HG02798 (cell line): ENCODE measurements around the gene TRIM47.

Source experiments
- ATAC-seq: cut with Tn5 transposase; IDR thresholded peaks from one replicate; pipeline ENCODE4 v1.9.1; 2021; ENCODE audit warnings: mild to moderate bottlenecking; ENCODE audit not compliant: unreplicated experiment, poor library complexity

TRIM47 gene, protein sequence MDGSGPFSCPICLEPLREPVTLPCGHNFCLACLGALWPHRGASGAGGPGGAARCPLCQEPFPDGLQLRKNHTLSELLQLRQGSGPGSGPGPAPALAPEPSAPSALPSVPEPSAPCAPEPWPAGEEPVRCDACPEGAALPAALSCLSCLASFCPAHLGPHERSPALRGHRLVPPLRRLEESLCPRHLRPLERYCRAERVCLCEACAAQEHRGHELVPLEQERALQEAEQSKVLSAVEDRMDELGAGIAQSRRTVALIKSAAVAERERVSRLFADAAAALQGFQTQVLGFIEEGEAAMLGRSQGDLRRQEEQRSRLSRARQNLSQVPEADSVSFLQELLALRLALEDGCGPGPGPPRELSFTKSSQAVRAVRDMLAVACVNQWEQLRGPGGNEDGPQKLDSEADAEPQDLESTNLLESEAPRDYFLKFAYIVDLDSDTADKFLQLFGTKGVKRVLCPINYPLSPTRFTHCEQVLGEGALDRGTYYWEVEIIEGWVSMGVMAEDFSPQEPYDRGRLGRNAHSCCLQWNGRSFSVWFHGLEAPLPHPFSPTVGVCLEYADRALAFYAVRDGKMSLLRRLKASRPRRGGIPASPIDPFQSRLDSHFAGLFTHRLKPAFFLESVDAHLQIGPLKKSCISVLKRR

DNA sequence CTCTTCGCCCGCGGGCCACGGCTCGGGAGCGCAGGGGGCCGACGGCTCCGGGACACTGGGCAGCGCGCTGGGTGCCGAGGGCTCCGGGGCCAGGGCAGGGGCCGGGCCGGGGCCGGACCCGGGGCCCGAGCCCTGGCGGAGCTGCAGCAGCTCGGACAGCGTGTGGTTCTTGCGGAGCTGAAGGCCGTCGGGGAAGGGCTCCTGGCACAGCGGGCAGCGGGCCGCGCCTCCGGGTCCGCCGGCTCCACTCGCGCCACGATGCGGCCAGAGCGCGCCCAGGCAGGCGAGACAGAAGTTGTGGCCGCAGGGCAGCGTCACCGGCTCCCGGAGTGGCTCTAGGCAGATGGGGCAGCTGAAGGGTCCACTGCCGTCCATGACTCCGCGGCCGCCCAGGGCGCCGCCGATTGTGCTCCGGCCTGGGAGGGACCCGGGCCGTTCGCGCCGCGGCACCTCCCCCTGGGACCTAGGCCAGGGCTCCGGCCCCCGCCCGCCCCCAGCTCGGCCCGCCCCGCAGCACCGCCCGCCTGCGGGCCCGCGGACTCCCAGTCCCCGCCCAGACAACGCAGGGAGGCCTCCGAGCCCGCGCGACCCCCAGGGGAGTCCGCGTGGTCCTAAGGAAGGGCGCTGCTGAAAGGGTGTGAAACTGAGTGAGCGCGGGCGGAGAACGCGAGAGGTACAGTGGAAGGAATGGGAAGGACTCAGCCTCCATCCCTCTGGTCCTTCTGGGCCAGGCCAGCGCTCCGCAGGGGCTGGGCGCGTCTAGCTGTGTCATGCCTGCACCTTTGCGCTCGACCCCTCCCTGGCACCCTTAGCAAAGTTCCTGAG is at the start of gene TRIM47:
TSS of gene TRIM47 (minus strand) at position 408 of the 825 bp plus-strand sequence. CDS start at position 375, 33 bp downstream.
- no peak for ATAC-seq

DNA sequence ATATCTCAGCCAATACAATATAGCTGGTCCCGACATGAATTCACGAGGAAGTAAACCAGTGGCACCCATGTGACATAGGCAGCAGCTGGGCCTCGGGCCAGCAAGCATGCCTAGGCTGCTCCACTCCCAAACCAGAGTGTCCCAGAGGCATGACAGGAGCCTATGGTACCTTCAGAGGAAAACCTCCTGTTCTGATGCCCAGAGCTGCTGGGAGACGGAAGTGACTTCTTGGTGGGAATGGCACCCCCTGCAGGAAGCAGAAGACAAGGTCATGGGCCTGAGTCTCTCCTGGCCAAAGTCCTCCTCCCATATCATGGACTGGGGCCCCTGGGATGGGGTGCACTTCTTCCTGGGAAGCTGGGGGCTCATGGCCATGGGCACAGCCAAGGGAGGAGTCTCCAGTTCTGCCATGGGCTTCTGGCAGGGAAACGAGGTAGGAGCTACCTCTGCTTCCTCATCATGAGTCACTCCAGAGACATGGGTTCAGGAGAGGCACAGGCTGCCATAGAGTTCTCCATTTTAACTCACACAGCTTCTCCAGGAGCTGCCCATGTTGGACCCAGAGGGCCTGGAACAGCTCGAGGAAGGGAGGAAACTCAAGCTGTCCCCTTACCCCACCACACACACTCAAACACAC is 49.0 kb upstream of the TRIM47 start:
- no peak for ATAC-seq

DNA sequence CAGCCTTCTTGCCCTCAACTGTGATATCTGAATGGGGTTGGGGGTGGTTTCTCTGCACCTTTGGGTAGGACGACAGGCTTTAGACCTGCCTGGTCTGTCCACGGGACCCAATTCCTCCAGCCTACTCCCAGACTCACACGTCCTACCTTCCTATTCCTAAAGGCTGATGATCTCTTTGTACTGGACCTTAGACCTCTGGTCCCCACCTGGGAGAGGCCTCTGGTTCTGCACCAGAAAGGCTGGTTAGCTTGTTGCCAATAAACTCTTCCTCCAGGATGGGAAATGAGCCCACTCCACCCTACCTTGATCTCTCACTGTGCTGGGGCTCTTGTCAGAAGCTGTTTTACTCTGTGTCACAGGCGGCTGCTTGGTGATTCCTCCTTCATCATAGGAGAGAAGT is 48.1 kb upstream of the TRIM47 start:
- ATAC-seq: no peak

DNA sequence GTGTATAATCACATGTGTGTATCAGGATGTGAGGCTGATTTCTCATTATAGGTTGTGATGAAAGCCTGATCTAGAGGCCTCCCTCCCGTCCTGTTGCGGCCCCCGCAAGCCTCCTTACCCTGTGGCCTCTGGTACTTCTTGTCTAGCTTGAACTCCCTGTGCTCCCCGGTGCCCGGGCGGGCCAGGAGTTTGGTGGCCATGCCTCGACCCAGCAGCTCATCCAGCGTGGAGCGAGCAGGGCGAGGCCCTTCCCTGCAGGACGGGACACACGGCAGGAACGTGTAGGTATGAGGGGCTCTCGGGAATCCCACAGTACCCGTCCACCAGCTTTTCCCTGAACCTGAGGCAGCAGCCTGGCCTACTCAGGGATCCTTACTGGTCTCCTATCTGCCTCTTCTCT is 47.5 kb upstream of the TRIM47 start:
- ATAC-seq: no peak

DNA sequence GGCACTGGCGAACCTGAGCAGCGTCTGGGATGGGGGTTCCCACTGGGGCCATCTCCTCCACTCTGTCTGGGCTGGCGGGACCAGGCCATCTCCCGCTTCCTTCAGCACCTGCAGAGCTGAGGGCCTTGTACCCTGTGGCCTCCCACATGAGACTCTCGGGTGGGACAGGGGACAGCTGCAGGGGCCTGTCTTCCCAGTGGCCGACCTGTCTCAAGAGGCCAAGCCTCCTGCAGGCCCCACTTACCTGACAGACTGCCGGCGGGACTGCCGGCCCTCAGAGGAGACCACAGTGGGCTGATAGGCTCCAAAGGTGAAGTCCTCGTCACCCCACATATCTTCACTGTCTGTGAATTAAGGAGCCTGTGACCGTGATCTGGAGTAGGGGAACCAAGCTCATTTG is 46.7 kb upstream of the TRIM47 start:
- no peak for ATAC-seq

DNA sequence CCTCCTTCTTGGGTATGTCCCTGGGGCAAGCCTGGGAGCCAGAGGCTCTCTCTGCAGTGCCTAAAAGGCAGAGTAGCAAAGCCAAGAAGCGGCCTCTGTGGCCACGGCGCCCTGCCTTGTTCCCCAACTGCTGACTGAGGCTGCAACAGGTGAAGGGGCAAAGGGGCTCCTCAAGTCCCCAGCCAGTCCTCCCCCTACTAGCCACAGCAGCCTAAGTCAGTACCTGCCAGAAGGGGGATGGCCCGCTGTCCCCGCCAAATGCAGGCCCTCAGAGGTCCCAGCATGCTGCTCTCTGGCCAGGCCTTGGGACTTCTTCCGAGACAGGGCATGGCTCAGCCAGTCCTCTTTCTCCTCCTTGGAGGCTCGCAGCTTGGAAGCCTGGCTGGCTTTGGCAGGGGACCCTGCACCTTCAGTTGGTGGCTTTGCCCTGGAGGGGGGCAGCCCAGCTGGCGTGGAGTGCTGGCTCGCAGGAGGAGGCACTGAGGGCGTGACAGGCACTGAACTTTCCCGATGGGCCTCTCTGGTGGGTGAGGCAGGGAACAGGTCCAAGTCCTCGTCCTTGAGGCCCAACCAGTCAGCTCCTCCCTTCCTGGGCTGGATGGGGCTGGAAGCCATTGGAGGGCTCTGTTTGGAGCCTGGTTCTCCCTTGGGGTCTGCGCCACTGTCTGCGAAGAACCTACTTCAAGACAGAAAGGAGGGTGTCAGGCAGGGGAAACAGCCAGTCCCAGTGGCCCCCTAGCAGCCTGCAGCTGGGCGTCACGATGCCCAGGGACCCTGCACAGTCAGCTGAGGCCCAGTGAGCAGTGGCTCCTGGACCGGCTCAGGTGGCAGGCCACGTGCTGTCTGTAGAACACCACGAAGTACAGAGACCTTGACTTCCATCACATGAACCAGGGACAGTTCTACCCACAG is 44.8 kb upstream of the TRIM47 start:
- ATAC-seq: no peak

DNA sequence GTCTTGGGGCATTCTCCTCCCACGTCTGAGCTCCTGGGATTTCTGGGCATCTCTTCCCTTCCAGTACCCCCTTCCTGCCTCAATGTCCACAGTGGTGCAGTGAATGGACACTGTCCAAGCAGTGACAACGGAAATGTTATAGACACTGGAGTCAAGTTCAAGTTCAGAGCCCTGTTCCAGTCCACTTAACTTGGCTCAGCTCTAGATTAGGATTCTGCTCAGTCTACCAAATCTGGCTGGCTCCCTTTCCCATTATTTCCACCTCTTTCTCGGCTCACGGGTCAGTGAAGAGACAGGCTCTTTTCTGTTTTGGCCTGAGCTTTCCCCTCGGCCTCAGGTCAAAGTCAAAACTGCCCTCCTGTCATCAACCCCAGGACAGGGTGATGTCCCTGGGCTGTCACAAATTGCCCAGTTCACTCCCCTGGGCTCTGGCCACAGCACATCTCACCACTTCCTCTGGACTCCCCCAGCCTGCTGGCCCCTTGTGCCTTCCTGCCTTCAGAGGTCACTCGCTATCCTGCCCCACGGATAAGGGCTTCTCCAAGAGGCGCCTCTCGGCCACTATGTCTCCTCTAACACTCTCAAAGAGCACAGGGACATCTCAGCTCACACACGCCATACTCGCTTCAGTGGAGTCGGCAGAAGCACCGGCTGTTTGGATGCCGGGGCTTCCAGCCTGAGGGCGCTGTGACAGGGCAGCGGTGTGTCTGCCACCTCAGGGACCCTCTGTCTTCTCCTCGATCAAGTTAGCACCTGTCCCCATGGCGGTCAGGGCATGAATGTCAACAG is 44.0 kb upstream of the TRIM47 start:
- no peak for ATAC-seq

DNA sequence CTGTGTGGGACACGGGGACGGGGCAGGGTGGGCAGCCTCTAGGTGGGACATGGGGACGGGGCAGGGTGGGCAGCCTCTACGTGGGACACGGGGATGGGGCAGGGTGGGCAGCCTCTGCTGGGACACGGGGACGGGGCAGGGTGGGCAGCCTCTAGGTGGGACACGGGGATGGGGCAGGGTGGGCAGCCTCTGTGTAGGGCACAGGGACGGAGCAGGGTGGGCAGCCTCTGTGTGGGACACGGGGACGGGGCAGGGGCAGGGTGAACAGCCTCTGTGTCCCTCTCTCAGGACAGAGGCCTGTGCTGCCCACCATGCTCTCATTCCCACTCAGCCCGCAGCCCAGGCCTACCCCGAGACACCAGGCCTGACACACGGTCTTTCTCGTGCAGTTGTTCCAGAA is 43.2 kb upstream of the TRIM47 start:
- no peak for ATAC-seq

DNA sequence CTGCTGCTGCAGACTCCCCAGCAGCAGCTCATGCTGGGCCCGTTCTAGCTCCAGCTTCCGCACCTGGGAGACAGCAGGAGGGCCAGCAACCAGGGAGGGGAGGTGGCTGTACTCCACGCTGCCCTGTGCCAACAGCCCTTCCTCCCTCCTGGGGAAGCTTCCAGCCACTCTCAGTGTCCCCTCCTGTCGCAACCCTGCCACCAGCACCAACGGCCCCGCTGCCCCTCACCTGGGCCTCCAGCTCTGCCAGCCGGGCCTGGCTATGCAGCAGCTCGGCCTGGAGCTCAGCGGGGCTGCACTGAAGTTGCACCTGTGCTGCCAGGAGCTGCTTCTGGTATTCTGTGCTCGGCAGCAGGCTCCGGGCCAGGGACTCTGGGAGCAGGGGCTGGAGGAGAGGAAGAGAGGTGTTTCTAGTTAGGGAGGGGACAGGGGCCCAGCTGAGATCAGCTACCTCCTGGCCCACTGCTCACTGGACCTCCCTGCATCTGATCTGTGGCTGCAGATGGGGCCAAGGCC is 41.7 kb upstream of the TRIM47 start:
- no peak for ATAC-seq

DNA sequence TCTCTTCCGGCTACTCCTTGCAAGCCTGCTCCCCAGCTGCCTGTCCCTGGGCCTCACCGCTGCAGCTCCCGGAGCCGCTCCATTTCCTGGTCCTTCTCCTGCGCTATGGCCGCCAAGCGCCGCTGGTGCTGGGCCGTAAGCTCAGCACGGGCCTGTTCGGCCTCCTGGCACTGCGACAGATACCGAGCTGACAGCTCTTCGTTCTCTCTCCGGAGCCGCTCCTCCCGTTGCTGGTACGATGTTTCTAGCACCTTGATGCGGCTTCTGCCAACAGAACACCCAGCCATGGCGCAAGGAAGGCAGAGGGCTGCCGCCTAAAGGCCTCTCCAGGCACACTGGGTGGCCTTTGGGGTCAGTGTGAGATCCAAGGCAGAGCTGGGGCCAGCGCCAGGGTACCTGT is 41.2 kb upstream of the TRIM47 start:
- ATAC-seq: no peak

DNA sequence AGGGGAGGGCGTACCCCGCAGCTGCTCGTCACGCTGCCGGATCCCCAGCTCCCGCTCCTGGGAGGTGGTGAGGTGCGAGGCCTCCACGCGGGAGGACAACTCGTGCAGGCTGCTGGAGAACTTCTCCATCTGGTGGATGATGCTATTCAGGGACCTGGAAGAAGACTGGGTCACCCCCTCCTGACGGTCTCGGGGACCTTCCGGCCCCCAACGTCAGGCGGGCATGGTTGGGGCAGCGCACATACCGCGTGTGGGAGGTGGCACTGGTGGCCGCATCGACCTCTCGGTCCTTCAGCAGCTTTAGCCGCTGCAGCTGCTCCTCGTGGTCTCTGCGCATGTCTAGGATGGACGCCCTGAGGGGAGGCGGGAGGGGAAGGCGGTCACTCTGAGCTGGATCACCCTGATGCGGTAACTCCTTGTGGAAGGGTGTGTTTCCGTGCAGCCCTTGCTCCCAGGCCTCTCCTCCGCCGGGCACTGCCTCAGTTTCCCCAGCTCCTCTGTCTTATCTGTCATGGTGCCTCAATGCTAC is 39.6 kb upstream of the TRIM47 start:
- no peak for ATAC-seq

DNA sequence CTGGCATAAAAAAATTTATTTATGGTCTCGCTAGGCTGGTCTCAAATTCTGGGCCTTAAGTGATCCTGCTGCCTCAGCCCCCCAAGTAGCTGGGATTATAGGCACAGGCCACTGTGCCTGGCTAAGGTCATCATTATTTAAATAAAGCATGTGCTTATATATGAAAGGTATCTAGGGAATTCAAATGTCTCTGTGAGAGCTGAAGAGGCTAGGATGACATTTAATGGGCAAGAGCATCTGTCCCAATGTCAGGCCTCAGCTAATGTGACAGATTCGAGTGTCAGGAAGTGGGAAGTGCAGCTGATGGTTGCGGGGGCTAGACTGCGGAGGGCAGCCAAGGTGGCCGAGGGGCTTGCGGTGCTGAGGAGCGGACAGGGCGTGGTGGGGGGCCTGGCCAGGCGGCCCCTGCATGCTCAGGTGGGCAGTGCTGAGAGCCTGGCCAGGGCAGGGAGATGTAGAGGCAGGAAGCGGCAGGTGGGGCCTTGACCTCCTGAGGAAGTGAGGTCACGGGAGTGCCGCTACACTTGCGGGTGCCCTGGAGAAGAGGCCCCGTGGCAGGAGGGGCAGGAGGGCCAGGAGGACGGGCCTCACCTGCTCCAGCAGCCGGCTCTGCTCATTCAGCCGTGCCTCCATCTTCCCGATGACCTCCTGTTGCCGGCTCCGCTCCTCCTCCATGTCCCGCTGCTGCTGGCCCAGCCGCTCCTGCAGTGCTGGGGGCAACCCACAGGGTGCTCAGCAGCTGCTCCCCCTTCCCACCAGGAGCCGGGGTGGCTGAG is 38.9 kb upstream of the TRIM47 start:
- ATAC-seq: no peak

DNA sequence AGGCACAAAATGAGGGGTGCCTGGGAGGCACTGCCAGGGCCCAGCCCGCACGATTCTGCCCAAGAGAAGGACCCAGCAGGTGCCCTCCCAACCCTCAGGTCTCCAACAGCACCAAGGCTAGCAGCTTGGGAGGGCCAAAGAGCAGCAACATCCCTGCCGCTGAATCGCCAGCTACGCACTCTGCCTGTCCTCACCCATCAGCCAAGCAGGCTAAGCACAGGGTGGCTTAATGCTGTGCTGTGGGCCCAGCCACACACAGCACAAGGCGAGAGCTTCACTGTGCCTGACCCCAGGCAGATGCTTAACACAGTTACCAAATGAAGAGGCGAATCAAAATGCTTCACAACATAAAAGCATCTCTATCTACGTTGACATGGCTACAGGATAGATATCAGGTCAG is 36.9 kb upstream of the TRIM47 start:
- ATAC-seq: no peak

DNA sequence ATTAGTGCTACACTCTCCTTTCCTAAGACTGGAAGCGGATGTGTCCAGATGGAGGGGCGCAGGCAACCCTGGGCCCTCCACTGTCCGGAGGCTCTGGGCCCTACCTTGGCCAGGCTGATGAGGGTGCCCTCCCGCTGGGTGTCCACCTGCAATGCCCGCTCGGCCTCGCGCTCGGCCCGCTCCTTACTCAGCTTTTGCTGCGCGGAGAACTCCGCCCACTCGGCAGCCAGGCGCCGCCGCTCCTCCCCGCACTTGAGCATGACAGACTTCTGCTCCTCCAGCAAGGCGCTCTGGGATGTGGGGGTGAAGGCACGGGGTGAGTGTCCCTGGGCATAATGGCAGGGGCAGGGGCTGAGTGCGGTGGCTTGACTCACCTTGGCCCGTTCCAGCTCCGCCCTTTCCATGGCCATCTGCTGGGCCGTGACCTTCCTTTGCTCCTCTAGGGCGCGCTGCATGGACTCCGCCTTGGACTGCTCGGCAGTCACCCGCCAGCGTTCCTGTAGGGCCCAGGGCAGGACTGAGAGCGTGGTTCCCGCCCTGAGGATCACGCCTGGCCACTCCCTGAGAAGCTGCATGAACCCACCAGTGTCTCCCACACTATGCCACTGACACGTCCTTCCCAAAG is 36.4 kb upstream of the TRIM47 start:
- no peak for ATAC-seq

DNA sequence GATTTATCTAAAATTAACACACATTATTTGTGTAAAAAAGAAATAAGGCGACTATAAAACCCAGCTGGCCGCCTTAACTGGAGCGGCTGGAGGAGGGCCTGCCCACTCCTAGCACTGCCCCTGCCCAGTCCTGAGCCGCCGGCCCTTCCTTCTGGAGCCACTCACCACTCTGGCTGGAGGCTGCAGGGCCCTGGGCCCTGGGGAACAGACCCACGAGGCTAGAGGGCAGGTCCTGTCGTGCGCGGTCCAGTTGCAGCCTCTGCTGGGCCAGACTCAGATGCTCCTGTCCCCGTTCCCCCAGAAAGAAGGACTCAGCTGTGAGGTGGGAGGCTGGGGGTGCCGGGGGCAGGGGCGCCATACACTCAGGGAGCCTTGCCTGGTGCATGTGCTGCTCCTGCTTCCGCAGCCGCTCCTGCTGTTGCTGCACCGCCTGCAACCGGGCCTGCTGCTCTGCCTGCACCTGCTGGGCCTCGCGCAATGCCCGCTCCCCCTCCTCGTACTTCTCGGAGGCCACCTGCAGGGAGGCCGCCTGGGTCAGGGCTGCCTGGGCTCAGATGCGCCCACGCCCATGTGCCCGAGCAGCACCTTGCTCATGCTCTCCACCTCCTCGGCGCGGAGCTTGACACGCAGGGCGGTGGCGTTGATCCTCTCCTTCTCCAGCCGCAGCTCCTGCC is 35.3 kb upstream of the TRIM47 start:
- ATAC-seq: no peak

DNA sequence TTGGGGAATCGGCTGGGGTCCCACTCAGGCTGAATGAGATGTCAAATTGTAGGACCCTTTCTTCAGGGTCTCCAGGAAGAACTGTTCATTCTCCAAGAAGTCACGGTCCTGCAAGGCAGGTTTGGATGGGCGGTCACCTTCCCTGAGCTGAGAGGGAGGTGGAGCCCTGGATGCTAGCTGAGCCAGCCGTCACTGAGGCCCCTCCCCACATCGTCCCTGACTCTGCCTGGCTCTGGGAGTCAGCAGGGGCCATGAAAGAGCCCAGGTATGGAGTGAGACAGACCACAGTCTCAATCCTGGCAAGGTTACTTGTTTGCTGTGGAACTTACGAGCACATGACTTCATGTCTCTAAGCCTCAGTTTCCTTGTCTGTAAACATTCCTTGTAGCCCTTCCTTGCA is 32.3 kb upstream of the TRIM47 start:
- ATAC-seq: no peak

DNA sequence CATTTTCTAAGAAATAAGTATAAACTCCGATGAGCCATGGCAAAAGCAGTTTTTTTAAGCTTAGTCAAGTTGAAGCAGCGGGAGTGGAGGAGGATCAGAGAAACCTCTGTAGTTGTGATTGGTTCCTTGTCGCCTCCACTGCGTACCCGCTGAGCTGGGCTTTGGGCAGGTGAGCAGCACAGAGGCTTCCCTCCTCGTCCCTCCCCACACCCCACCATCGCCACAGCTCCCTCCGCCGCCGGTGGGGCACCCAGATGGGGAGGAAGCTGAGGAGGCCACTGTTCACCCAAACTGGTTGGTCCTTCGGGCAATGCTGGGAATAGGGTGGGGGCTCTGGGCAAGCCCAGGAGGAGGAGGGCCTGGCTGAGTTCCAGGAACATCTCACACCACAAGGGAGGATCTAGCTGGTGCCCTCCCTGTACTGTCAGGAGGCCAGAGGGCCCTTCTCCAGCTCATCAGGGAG is 31.5 kb upstream of the TRIM47 start:
- ATAC-seq: no peak
